GM10248 (cell line): ENCODE measurements around the gene EGFR.

Experiments
- CTCF ChIA-PET: fragments of 300-600 bp; sonication (Branson Sonifier 250); formaldehyde crosslinking; extraction: SDS; loops from one replicate; lab custom pipeline; 2021; ENCODE audit warnings: antibody characterized with exemption; lab: Yijun Ruan, JAX
- POLR2A ChIA-PET: fragments of 350-650 bp; sonication (Branson Sonifier 250); formaldehyde crosslinking; extraction: SDS; loops from one replicate; lab custom pipeline; 2020; ENCODE audit warnings: antibody characterized with exemption; lab: Yijun Ruan, JAX
- DNase-seq: peaks from one replicate; pipeline ENCODE4 v3.0.0; 2012; ENCODE audit errors: extremely low spot score
- CTCF ChIP-seq: IDR thresholded peaks from 2 replicates; pipeline ENCODE4 v1.5.1; 2012; ENCODE audit warnings: mild to moderate bottlenecking, low read depth; ENCODE audit errors: extremely low read depth, missing control alignments, control extremely low read depth

EGFR gene

GRCh38 chr7:55252386-55252785 is 233.6 kb downstream of the EGFR start:
- ChIA-PET CTCF (interaction anchor here (0.9 to 5.7 kb wide), 6 partner anchors 8 to 479 kb away, joined by 4 to 224 read pairs (median 30); no protein-coding TSS in a partner anchor), POLR2A (no interaction called here)

GRCh38 chr7:55253188-55253587 is 234.4 kb downstream of the EGFR start:
- DNase-seq = no peak
- no peak for TF ChIP-seq CTCF
- ChIA-PET POLR2A (no interaction called here), CTCF (interaction anchor here (0.9 to 5.7 kb wide), 10 partner anchors 9 to 515 kb away, joined by 3 to 224 read pairs (median 21); partner anchors contain the start of gene SEC61G)

More at GRCh38 chr7:55252386-55252785, 233.6 kb downstream of the EGFR start:
- no peak for TF ChIP-seq CTCF
- no peak for DNase-seq

DNA sequence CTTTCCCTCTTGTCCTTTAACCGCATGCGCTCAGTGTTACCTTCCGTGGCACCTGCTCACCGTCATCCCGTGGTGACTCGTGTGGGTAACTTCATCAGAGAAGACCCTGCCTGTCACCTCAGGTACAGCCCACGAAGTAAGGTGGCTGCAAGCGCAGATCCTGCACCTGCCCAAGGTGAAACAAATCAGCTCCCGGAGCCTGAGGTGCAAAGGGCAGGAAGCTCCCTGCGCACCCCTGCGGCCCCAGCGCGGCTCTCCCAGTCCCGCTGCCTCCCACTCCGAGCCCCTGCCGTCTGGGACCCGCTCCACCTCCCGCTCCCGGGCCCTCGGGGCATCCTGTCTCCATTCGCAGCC is 235.4 kb downstream of the EGFR start:
- TF ChIP-seq CTCF = no peak
- POLR2A ChIA-PET = no interaction called here
- DNase-seq = no peak
- CTCF ChIA-PET = interaction anchor here (0.7 to 5.7 kb wide), 43 partner anchors 8 to 516 kb away, joined by 3 to 224 read pairs (median 7); partner anchors contain the start of gene SEC61G

- DNase-seq = peak; percentile 87
- peak; percentile 82 for TF ChIP-seq CTCF
- CTCF ChIA-PET = interaction anchor here (0.7 to 5.7 kb wide), 76 partner anchors 9 to 505 kb away, joined by 3 to 224 read pairs (median 4); partner anchors contain the start of gene SEC61G
- POLR2A ChIA-PET = interaction anchor here (1.2 kb wide), 1 partner anchor 485 kb away, joined by 3 read pairs; no protein-coding TSS in a partner anchor
Observed at GRCh38 chr7:55254596-55255495, 236.0 kb downstream of the EGFR start.

GRCh38 chr7:55255496-55256445 is 237.0 kb downstream of the EGFR start:
- ChIA-PET CTCF (interaction anchor here (0.7 to 5.7 kb wide), 71 partner anchors 10 to 506 kb away, joined by 3 to 224 read pairs (median 4); partner anchors contain the start of gene SEC61G), POLR2A (interaction anchor here (1.2 kb wide), 1 partner anchor 486 kb away, joined by 3 read pairs; no protein-coding TSS in a partner anchor)
- peak; percentile 85 for DNase-seq
- peak; percentile 91 for TF ChIP-seq CTCF
